Neuron (in vitro differentiated cells): ENCODE measurements around the gene SDR9C7.
"Not testable (repeated sequence)": the region's sequence is repeated elsewhere in the genome, so short reads cannot be mapped to it uniquely, and the experiment has no call there.

ENCODE experiments used
- H2AFZ ChIP-seq: one replicate; pipeline ENCODE4 v1.6.1; 2013; ENCODE audit warnings: low read depth, mild to moderate bottlenecking, inconsistent platforms, low read length, moderate library complexity
- H3K27me3 ChIP-seq: one replicate; pipeline ENCODE4 v1.6.1; 2013; ENCODE audit warnings: low read length; ENCODE audit not compliant: insufficient read depth
- H3K36me3 ChIP-seq: one replicate; pipeline ENCODE4 v1.6.1; 2013; ENCODE audit warnings: low read length; ENCODE audit not compliant: insufficient read depth
- H3K4me1 ChIP-seq: one replicate; pipeline ENCODE4 v1.6.1; 2013; ENCODE audit warnings: low read length; ENCODE audit not compliant: insufficient read depth
- H3K4me3 ChIP-seq: 2 replicates; pipeline ENCODE4 v1.5.1; 2013; ENCODE audit warnings: mild to moderate bottlenecking, low read length, moderate library complexity
- H3K9me3 ChIP-seq: one replicate; pipeline ENCODE4 v1.6.1; 2013; ENCODE audit warnings: low read length

The SDR9C7 gene

DNA sequence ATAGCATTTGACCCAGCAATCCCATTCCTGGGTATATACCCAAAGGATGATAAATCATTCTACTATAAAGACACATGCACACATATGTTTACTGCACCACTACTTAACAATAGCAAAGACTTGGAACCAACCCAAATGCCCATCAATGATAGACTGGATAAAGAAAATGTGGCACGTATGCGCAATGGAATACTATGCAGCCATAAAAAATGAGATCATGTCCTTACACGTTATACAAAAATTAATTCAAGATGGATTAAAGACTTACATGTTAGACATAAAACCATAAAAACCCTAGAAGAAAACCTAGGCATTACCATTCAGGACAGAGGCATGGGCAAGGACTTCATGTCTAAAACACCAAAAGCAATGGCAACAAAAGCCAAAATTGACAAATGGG is 16.1 kb downstream of the SDR9C7 start:
- H2AFZ ChIP-seq, H3K27me3 ChIP-seq, H3K4me1 ChIP-seq, H3K36me3 ChIP-seq, H3K9me3 ChIP-seq, H3K4me3 ChIP-seq: not testable (repeated sequence)

DNA sequence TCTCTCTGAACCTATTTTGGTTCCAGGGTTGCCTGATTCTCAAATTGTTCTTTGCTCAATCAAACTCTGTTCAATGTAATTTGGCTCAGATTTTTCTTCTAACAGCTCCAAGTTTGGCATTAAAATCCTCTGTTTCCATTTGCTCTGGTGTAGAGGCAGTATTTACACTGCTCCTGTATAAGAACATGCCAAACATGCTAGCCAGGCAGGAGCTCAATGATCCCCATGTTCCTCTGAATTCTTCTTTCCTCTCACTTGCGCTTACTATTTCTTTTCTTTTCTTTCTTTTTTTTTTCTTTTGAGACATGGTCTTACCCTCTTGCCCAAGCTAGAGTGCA is 17.2 kb downstream of the SDR9C7 start:
- Histone ChIP-seq H2AFZ (no peak overlapping the region), H3K9me3 (no peaks in the 10 kb centered on the region), H3K27me3 (no peaks in the 10 kb centered on the region), H3K4me1 (no peaks in the 10 kb centered on the region), H3K4me3 (no peak overlapping the region), H3K36me3 (no peaks in the 10 kb centered on the region)

DNA sequence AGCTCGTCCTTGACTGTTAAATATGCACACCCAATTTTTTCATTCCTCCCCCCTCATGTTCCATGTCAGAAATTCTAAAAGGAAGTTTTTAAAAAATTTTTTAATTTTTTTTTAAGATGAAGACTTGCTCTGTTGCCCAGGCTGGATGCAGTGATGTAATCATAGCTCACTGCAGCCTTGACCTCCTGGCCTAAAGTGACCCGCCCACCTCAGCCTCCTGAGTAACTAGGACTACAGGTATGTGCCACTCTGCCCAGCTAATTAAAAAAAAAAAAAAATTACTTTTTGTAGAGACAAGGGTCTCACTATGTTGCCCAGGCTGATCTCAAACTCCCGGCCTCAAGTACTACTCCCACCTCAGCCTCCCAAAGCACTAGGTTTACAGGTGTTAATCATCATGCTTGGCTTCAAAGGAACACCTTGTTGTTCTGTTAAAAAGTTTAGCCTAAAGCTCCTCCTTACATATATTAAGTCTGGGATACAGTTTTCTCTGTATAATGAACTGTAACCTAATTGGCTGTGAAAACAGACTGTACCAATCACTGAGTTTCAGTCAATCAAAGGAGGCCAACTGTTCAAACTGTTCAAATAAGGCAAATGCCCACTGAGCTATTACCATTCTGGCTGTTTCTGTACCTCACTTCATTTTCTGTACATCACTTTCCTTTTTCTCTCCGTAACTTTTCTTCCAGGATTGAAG is 17.8 kb downstream of the SDR9C7 start:
- H3K9me3 ChIP-seq = no peaks in the 10 kb centered on the region
- no peaks in the 10 kb centered on the region for H3K36me3 ChIP-seq
- no peaks in the 10 kb centered on the region for H3K4me1 ChIP-seq
- H3K4me3 ChIP-seq = no peak overlapping the region
- no peak overlapping the region for H2AFZ ChIP-seq
- H3K27me3 ChIP-seq = no peaks in the 10 kb centered on the region

DNA sequence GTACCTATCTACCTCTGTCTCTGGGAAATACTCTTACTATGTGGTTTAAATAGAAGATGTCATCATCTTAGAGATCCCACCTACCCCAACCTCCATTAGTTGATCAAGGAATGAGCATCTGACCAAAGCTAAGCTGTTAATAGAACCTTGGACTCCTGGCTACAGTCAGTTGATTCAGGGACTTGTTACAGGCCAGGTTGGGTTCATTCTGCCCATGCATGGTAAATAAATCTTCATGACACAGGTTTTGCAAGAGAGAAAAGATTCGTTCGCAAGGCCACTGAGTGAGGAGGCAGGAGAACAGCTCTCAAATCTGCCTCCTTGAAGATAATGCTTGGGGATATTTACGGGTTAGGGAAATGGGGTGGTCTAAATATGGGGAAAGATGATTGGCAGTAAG is 19.5 kb downstream of the SDR9C7 start:
- Histone ChIP-seq H3K27me3 (no peaks in the 10 kb centered on the region), H3K4me1 (no peaks in the 10 kb centered on the region), H2AFZ (no peak overlapping the region), H3K4me3 (no peak overlapping the region), H3K9me3 (no peaks in the 10 kb centered on the region), H3K36me3 (no peaks in the 10 kb centered on the region)

DNA sequence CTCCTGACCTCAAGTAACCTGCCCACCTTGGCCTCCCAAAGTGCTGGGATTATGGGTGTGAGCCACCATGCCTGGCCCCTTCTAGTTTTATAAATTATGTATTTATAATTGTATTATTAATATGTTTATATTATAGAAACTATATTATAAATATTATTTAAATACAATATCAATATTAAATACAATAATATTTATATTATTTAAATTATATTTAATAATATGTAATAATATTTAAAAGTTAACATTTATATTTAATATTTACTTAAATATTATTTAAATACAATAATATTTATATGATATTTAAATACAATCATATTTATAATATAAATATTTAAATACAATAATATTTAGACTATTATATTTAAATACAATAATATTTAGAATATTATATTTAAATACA is 20.0 kb downstream of the SDR9C7 start:
- H3K36me3 ChIP-seq = no peaks in the 10 kb centered on the region

DNA sequence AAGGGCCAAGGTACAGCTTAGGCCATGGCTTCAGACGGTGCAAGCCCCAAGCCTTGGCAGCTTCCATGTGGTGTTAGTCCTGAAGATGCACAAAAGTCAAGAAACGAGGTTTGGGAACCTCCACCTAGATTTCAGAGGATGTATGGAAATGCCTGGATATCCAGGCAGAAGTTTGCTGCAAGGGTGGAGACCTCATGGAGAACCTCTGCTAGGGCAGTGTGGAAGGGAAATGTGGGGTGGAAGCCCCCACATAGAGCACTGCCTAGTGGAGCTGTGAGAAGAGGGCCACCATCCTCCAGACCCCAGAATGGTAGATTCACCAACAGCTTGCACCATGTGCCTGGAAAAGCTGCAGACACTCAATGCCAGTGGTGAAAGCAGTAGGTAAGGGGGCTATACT is 24.8 kb downstream of the SDR9C7 start:
- H3K4me1 ChIP-seq, H3K4me3 ChIP-seq, H3K9me3 ChIP-seq, H3K36me3 ChIP-seq, H2AFZ ChIP-seq, H3K27me3 ChIP-seq: not testable (repeated sequence)

More for the DNA sequence above, 20.0 kb downstream of the SDR9C7 start:
- no peaks in the 10 kb centered on the region for H3K27me3 ChIP-seq
- H3K4me1 ChIP-seq = no peaks in the 10 kb centered on the region
- peaks cover 3% of the 10 kb centered on the region for H3K9me3 ChIP-seq
- H3K4me3 ChIP-seq = no peak overlapping the region
- no peak overlapping the region for H2AFZ ChIP-seq

DNA sequence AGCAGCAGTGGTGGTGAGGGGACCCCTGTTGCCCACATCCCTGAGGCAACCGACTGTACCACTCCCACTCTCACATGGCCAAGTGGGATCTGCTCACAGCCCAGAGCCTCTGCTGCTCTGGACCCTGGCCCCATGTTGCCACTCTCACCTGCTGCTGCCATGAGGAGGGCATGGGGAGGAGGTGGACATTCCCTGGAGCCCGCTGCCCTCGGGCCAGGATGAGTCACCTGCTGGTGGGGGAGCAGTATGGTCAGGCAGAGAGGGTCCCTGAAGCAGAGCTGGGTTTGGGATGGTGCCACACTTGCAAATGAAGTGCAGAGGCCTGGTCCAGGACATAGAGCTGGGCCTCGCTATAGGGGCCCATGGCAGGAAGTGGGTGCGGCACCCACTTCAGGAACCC is 26.1 kb downstream of the SDR9C7 start:
- H3K4me1 ChIP-seq = no peaks in the 10 kb centered on the region

DNA sequence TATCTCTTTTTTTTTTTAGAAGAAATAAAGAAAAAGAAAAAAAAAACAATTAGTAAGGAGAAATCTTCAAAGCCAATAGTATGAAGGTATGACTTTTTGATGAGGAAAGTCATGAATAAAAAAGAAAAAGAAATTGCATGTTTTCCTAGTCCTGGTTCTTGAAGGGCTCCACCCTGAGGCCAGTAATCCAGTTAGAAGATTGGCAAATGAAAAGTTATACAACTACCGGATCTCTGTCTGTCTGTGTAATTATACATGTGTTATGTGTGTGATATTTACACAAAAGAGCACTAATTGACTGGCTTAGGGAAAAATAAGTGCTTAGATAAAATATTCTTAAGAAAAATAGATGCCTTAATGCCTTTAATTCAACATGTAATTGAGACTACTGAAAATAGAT is 28.4 kb downstream of the SDR9C7 start:
- peaks cover 9% of the 10 kb centered on the region for H3K9me3 ChIP-seq
- no peaks in the 10 kb centered on the region for H3K4me1 ChIP-seq
- H3K36me3 ChIP-seq = no peaks in the 10 kb centered on the region

More for the DNA sequence above, 26.1 kb downstream of the SDR9C7 start:
- H3K27me3 ChIP-seq = no peaks in the 10 kb centered on the region
- no peaks in the 10 kb centered on the region for H3K36me3 ChIP-seq
- H2AFZ ChIP-seq = no peak overlapping the region
- no peak overlapping the region for H3K4me3 ChIP-seq
- peaks cover 6% of the 10 kb centered on the region for H3K9me3 ChIP-seq

DNA sequence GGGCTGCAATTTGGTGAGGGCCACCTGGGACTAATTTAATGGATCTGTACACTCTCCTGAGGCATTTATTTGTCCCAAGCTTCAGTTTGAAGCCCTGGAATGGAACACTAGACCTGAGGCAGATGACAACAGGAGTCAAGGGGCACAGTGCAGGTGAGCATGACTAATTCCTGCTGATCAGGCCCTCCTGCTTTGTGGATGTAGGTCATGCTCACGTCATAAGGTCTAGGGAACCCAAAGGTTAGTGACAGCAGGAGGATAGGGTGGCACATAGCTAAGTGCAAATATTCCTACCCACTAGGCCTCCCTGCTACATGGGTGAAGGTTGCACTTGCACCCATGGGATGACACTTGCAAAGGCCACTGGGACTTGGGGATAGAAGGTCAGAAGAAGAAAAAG is 30.8 kb downstream of the SDR9C7 start:
- no peak overlapping the region for H2AFZ ChIP-seq
- H3K9me3 ChIP-seq = peaks cover 7% of the 10 kb centered on the region
- no peak overlapping the region for H3K4me3 ChIP-seq
- H3K4me1 ChIP-seq = no peaks in the 10 kb centered on the region
- H3K27me3 ChIP-seq = no peaks in the 10 kb centered on the region
- H3K36me3 ChIP-seq = no peaks in the 10 kb centered on the region

More for the DNA sequence above, 28.4 kb downstream of the SDR9C7 start:
- H2AFZ ChIP-seq = no peak overlapping the region
- H3K27me3 ChIP-seq = no peaks in the 10 kb centered on the region
- H3K4me3 ChIP-seq = no peak overlapping the region

DNA sequence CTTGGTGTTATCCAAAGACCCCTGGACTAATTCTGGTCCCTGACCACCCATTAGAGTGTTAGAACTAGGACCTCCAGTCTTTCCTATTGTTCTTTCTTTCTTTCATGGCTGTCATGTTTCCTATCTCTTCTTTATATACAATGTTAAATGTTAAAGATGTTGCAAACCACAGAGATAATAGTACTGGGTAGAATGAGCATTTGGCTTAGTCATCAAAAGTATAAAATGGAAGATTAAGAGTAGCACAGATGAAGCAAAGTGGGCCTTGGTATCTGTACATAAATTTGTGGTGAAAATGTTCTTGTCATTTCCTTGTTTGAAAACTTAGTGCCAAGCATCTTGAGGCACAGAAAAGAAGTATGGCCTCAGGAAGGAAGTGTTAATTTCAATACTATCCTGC is 32.9 kb downstream of the SDR9C7 start:
- not testable (repeated sequence) for H2AFZ ChIP-seq, H3K27me3 ChIP-seq, H3K9me3 ChIP-seq, H3K4me1 ChIP-seq, H3K36me3 ChIP-seq, H3K4me3 ChIP-seq

DNA sequence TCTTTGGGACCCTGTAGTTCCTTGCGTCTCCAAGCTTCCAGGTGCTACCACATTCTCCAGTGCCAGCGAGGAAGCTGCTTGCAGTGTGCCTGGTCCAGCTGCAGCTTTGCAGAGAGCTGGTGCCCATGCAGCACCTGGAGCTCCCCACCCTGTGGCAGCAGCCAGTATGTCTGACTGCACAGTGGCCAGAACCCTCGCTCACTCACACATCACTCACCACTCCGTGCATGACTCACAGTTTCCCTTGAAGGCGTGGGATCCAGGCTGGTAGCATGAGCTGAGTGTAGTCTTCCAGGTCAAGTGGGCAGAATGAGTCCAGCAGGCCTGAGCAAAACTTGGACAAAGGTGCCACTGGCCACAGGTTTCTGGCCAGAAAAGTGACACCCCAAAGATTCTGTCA is 33.6 kb downstream of the SDR9C7 start:
- no peak overlapping the region for H2AFZ ChIP-seq
- peaks cover 7% of the 10 kb centered on the region for H3K9me3 ChIP-seq
- H3K36me3 ChIP-seq = no peaks in the 10 kb centered on the region
- no peaks in the 10 kb centered on the region for H3K4me1 ChIP-seq
- H3K4me3 ChIP-seq = no peak overlapping the region
- H3K27me3 ChIP-seq = no peaks in the 10 kb centered on the region

DNA sequence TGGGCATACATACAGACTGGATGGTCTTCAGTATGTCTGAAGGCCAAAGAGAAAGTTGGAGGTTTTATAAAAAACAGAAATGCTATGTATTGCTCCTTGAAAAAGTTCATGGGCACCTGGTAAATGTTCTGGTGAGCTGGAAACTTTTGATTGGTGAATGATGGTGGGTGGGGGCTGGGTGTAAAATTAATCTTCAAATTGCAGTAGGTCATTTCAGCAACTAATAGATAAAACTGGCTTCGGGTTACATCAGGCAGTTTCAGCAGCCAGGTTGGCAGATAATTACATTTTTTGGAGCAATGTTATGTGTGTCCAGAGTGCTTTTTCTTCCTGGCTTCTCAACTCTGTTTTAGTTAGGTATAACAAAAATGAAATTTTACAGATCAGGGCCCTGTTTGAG is 35.3 kb downstream of the SDR9C7 start:
- H3K36me3 ChIP-seq = no peaks in the 10 kb centered on the region
- H2AFZ ChIP-seq = no peak overlapping the region
- no peak overlapping the region for H3K4me3 ChIP-seq
- no peaks in the 10 kb centered on the region for H3K27me3 ChIP-seq
- peaks cover 7% of the 10 kb centered on the region for H3K9me3 ChIP-seq
- no peaks in the 10 kb centered on the region for H3K4me1 ChIP-seq

DNA sequence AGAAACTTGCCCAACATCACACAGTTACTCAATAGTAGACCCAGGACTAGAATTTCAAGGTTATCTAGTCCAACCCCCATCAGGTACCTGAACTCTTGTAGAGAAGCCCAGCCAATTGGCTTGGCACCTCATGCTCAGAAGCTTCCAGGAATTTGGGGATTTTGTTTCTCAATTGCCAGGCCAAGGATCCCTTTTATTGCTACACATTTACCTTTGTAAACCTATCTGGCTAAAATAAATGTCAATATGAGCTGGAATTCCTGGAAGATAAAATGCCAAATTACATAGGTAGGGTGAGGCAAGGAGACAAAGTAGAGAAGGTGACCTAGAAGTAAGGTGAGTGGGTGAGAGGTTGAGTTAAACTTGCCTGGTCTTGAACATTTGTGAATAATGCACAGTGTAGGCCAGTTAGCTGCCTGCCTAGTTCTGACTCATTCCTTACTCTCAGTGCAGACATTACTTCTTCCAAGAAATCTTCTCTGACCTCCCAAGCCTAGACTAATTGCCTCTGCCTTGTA is 36.3 kb downstream of the SDR9C7 start:
- no peak overlapping the region for H3K4me3 ChIP-seq
- H3K27me3 ChIP-seq = no peaks in the 10 kb centered on the region
- H2AFZ ChIP-seq = no peak overlapping the region
- H3K9me3 ChIP-seq = peaks cover 7% of the 10 kb centered on the region
- no peaks in the 10 kb centered on the region for H3K36me3 ChIP-seq
- no peaks in the 10 kb centered on the region for H3K4me1 ChIP-seq

DNA sequence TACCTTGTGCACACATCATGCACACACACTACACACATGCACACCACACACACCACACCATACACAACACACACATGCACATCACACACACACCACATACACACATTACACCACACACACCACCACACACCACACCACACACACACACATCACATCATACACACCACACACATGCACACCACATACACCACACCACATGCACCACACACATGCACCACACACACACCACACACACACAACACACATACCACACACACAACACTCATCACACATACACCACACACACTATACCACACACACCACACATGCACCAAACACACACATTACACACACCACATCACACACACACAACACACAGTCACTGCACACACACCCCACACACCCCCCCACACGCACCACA is 38.1 kb downstream of the SDR9C7 start:
- Histone ChIP-seq H3K27me3 (no peaks in the 10 kb centered on the region), H3K9me3 (peaks cover 4% of the 10 kb centered on the region), H3K4me3 (no peak overlapping the region), H3K4me1 (no peaks in the 10 kb centered on the region), H2AFZ (no peak overlapping the region), H3K36me3 (no peaks in the 10 kb centered on the region)
